Measurements from ENCODE around the gene XXYLT1. TPM values are rescaled to one million over a fixed set of nuclear protein-coding genes. Genes with fewer than 3 reads are reported as not detected.

XXYLT1 gene
- total and polyA plus RNA-seq, 10 donors = 2.7 to 22.3 (median 9.5) TPM

- Histone ChIP-seq H3K27ac (peak overlapping the region; percentile 21 to 84 (median 71)), H3K27me3 (replicated peaks in 1 of 7) (no peaks in the 10 kb centered on the region), H3K4me3 (no peak overlapping the region), H3K36me3 (no peaks in the 10 kb centered on the region), H3K9me3 (no peaks in the 10 kb centered on the region), H3K4me1 (peaks cover 0 to 35% (median 15%) of the 10 kb centered on the region in 6 donors)
- no peak for TF ChIP-seq CTCF (IDR thresholded peaks at IDR 0.05 in 8 of 11, conservative IDR thresholded peaks at IDR 0.05 in 3 of 11)
- peak in 1 of 3 donors; percentile 31 for TF ChIP-seq POLR2AphosphoS5 (IDR thresholded peaks at IDR 0.05)
- TF ChIP-seq POLR2A (IDR thresholded peaks at IDR 0.05) = no peak
- DNase-seq = no peak
- WGBS, 5 donors = 77 to 81% (median 78%) methylated on average over 4 to 5 of the region's 5 CpGs
- intact Hi-C loops (cut with DNase I; ENCODE audit: low total_unique reads) = no loop called here
Measured at GRCh38 chr3:195031574-195032003, 239.4 kb downstream of the XXYLT1 start.

- no peak for DNase-seq
- Histone ChIP-seq H3K36me3 (no peaks in the 10 kb centered on the region), H3K4me3 (no peak overlapping the region), H3K27me3 (replicated peaks in 1 of 7) (no peaks in the 10 kb centered on the region), H3K27ac (peak overlapping the region; percentile 21 to 84 (median 71)), H3K4me1 (peaks cover 0 to 35% (median 15%) of the 10 kb centered on the region in 6 donors), H3K9me3 (no peaks in the 10 kb centered on the region)
- intact Hi-C loops (cut with DNase I; ENCODE audit: low total_unique reads) = no loop called here
- TF ChIP-seq POLR2AphosphoS5 (IDR thresholded peaks at IDR 0.05) (peak in 2 of 3 donors; percentile 67 to 69), CTCF (IDR thresholded peaks at IDR 0.05 in 8 of 11, conservative IDR thresholded peaks at IDR 0.05 in 3 of 11) (no peak)
- WGBS, 5 donors = 34 to 65% (median 50%) methylated on average over 12 to 13 of the region's 13 CpGs
Measured at GRCh38 chr3:195030791-195031321, 240.1 kb downstream of the XXYLT1 start.

GRCh38 chr3:195028877-195029606 lies 241.9 kb downstream of the XXYLT1 start:
- H3K27ac ChIP-seq = peak overlapping the region in 7 of 8 donors; percentile 61 to 84 (median 71)
- DNase-seq = no peak
- 62 to 77% (median 67%) methylated on average over 8 of the region's 8 CpGs for WGBS, 5 donors

More at GRCh38 chr3:195028877-195029606, 241.9 kb downstream of the XXYLT1 start:
- Histone ChIP-seq H3K4me3 (no peak overlapping the region), H3K4me1 (peaks cover 5 to 44% (median 21%) of the 10 kb centered on the region in 6 donors), H3K9me3 (no peaks in the 10 kb centered on the region), H3K36me3 (no peaks in the 10 kb centered on the region), H3K27me3 (replicated peaks in 1 of 7) (no peaks in the 10 kb centered on the region)
- intact Hi-C loops (cut with DNase I; ENCODE audit: low total_unique reads) = no loop called here
- TF ChIP-seq POLR2AphosphoS5 (IDR thresholded peaks at IDR 0.05) (peak in 1 of 3 donors; percentile 65), CTCF (IDR thresholded peaks at IDR 0.05 in 8 of 11, conservative IDR thresholded peaks at IDR 0.05 in 3 of 11) (peak in 2 of 11 experiments; percentile 2 to 28), POLR2A (IDR thresholded peaks at IDR 0.05) (no peak)

Measured in spleen (tissue), 11 donors.